Activated CD4-positive, CD25-positive, alpha-beta regulatory T cell treated with anti-CD3 and anti-CD28 coated beads, Interleukin-2, amount 50 U/mL, for 24 hours (primary cell): ENCODE data around the gene CCDC146.
"Not testable (repeated sequence)": the region's sequence is repeated elsewhere in the genome, so short reads cannot be mapped to it uniquely, and the experiment has no call there.

Experiments
- ATAC-seq, 2 donors: fragments of 150-1000 bp; cut with Tn5 transposase; one replicate each; pipeline ENCODE4 v1.10.0; 2021; ENCODE audit warnings: mild to moderate bottlenecking in 1 of 2, moderate library complexity in 1 of 2

Gene CCDC146

GRCh38 chr7:77247206-77247850 lies 124.9 kb downstream of the CCDC146 start:
- peak; percentile 86 to 97 for ATAC-seq

GRCh38 chr7:77248154-77248553 lies 125.7 kb downstream of the CCDC146 start:
- ATAC-seq: no peak

- ATAC-seq: no peak
Observed at GRCh38 chr7:77252506-77252905, 130.1 kb downstream of the CCDC146 start.

- ATAC-seq: no peak
Observed at GRCh38 chr7:77253151-77253550, 130.7 kb downstream of the CCDC146 start.

DNA sequence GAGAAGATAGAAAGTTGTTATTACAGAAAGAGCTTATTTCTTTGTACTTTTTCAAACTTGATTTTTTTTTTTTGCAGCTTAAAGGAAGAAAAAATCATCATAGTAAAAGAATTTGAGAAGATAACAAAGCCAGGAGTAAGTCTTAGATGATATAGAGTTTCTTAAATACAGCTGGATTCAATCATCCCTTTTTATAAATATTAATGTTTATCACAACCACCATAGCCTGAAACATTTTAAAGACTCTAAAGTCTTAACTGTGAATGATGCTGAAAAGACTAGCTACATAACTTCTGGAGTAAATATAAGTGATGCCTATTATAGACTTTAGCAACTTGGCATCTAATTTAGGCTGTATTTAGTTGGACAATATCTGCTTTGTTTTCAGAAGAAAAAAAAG lies 132.0 kb downstream of the CCDC146 start:
- no peak for ATAC-seq

DNA sequence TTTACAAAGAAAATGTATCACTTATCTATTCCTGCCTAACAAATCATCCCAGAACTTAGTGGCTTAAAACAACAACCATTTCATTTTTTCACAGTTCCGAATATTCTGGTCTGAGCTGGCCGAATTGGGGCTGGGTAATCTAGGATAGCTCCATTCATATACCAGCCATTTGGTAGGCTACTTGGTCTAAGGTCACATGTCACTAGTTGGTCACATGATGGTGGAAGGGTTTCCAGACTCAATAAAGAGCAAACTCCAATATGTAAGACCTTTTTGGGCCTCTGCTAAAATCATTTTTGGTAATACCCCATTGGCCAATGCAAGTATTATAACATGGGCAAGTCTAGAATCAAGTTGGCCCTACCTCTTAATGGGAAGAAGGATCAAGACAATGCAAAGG lies 132.5 kb downstream of the CCDC146 start:
- ATAC-seq: no peak

- no peak for ATAC-seq
Observed at GRCh38 chr7:77258014-77258413, 135.6 kb downstream of the CCDC146 start.

GRCh38 chr7:77258593-77258992 lies 136.2 kb downstream of the CCDC146 start:
- ATAC-seq: no peak

- ATAC-seq: no peak
Observed at GRCh38 chr7:77262316-77262715, 139.9 kb downstream of the CCDC146 start.

GRCh38 chr7:77265666-77266065 lies 143.3 kb downstream of the CCDC146 start:
- no peak for ATAC-seq

DNA sequence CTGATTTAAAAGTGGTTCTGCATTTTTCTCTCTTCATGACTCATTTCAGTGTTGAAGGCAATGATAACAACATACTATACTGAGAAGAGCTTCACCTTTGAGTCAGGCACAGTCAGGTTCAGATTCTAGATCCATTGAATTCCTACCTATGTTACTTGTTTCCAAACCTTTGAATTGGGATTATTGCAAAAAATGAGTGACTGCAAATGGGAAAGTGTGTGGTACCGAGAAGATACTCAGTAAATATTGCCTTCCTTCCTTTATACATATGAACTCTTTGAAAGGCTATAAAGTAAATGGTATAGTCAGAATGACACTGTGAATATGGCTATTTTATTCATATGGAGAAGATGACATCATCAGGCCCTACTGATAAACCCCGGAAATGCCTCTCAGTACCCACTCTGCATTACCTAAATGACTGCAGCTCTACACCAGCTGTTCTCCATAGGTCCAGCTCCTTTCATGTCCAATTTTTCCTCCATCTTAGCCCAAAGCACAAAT lies 143.9 kb downstream of the CCDC146 start:
- ATAC-seq: peak; percentile 93 to 95

DNA sequence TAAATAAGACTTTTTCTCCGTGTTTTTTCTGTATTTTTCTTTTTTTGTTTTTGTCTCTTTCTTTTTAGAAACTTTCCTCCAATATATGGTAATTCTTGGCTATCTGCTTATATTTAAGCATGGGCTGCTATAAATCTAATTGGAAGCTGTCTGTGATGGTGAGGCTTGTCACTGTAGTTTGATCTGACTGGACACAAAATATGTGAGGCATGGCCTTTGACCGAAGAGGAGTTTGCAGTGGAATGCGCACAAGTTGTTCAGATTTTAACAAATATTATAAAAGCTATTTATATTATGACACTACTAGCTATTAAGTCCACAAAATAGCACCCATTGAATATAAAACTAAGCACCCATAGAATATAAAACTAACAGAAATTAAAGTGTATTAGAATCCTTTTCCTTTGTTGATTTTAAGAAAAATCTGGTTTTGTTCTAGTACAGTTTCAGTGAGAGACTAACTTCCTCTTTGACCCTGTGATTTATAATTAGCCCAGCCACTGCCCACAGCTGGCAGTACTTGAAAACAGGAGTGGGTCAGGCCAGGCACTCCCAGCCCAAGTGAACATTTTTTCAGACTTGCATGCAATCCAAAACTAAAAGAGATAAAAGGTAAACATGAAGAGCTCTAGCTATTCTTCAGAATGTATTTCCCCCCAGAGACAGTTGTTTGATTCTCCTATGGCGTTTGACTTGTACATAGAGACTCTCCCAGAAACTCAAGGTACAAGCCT lies 147.1 kb downstream of the CCDC146 start:
- no peak for ATAC-seq

- ATAC-seq: no peak
Observed at GRCh38 chr7:77270094-77270480, 147.7 kb downstream of the CCDC146 start.

DNA sequence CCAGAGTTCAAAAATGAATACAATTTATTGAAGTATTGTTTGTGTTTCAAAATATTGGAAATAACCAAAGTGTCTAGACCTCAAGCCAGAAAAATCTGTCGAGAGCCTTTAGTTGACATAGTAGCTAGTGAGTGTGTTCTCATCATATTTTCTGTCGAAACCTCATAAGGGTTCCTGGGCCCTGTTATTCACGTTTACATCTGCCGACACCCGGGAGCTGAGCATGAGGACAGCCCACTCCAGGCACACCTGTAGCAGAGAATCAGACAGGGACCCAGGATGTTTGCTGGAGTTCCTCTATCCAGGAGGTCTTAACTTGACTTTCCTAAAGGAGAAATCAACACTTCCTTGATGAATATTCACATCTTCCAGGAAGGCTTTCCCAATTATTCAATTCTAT lies 149.4 kb downstream of the CCDC146 start:
- no peak for ATAC-seq

DNA sequence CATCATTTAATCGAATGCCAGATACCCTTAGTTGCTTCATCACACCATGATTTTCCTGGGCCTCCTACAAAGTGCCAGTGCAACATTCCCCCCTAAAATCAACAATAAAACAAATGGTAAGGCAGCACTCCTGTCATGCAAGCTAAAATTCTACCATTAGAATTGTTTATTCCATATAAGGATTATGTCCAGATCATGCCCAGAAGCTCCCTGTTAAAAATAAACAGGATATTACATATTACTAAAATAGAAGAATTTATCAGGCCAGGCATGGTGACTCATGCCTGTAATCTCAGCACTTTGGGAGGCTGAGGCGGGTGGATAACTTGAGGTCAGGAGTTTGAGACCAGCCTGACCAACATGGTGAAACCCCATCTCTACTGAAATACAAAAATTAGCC lies 153.2 kb downstream of the CCDC146 start:
- not testable (repeated sequence) for ATAC-seq

DNA sequence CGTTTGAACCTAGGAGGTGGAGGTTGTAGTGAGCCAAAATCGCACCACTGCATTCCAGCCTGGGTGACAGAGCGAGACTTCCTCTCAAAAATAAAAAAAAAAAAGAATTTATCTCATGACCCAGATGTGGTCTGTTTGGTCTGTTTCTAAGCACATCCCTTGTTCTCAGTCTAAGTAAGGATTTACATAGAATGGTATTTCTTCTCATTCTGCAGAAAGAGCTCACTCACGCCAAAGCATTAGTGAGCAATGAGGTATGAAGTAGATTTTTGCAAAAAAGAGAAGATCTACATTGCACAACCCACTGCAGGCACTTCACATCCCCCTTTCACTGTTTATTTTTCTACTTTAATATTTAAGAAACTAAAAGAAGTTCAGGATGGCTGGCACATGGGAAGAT lies 153.7 kb downstream of the CCDC146 start:
- ATAC-seq: no peak

GRCh38 chr7:77281780-77282478 lies 159.5 kb downstream of the CCDC146 start:
- no peak for ATAC-seq

- no peak for ATAC-seq
Observed at GRCh38 chr7:77282897-77283296, 160.5 kb downstream of the CCDC146 start.

DNA sequence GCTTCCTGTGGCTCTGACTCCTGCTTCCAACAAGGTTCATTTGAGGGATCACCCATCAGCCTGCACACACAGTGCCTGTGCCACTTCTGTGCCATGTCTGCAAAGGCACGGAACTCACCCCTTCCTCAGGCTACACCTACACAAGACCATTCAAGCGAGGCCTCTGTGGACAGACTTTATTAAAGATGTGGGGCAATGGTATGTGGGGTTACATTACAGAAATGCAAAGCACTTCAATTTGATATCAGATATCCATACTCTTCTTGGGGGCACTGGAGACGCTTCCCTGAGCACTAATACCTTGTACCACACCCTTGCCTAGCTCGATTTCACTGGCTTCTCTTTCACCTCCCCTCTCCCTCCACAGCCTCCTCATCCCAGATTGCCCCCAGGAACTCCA lies 161.6 kb downstream of the CCDC146 start:
- ATAC-seq: no peak

- no peak for ATAC-seq
Observed at GRCh38 chr7:77284616-77285015, 162.2 kb downstream of the CCDC146 start.

- ATAC-seq: no peak
Observed at GRCh38 chr7:77288676-77289320, 166.4 kb downstream of the CCDC146 start.

DNA sequence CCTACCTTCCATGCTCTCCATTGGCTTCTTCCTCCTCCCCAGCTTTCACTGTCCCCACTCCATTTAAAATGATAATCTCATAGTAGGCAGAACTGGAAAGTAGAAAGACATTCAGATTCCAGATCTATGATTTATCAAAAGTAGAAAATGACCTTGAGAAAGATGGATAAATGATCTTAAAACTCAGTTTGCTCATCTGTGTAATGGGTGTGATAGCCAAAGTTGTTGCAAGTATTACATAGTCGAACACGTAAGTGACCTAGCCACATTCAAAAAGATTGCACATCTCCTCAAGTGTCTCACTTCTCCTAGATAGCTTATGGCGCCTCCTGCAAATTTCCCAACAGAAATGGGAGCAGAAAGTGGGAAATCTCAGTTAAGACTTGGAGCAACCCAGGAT lies 167.0 kb downstream of the CCDC146 start:
- no peak for ATAC-seq

DNA sequence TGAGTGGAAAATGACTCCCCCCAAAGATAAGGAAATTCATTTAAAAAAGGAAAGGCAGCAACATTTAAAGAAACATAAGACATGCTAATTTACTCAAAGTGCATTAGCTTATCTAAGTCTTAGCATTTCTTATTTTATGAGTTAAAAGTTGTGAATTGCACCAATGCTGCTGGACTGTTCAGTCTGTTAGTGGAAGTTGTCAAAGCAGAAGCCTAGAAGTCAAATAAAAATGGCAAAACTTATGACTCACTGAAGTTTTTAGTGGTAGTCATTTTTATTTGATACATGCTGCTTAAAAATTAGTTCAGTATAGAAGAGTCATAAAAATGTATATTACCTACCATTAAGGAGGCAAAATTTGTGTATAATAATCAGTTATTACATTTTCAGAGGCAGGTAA lies 168.0 kb downstream of the CCDC146 start:
- ATAC-seq: no peak
